ENCODE measurements around the gene AKAP3. TPM values are rescaled to one million over a fixed set of nuclear protein-coding genes. Genes with fewer than 3 reads are reported as not detected.

AKAP3 gene
- total RNA-seq, 1 experiment from 2014 or later, result 0.65 TPM

GRCh38 chr12:4584281-4584680 lies 64.6 kb downstream of the AKAP3 start:
- H3K9me3 ChIP-seq (replicated peaks), result no peaks in the 10 kb centered on the region
- H3K4me3 ChIP-seq, result no peak overlapping the region
- no peaks in the 10 kb centered on the region for H3K36me3 ChIP-seq
- no peak overlapping the region for H3K27ac ChIP-seq
- H3K27me3 ChIP-seq, result 0 out of 2 replicates have a peak, but pooled peaks cover 3% of the 10 kb centered on the region
- DNase-seq, result no peak
- no peaks in the 10 kb centered on the region for H3K4me1 ChIP-seq

GRCh38 chr12:4580281-4580688 lies 68.6 kb downstream of the AKAP3 start:
- Histone ChIP-seq H3K9me3 (replicated peaks) (no peaks in the 10 kb centered on the region), H3K4me3 (no peak overlapping the region), H3K36me3 (no peaks in the 10 kb centered on the region), H3K4me1 (no peaks in the 10 kb centered on the region), H3K27ac (no peak overlapping the region), H3K27me3 (0 out of 2 replicates have a peak, but pooled peaks cover 3% of the 10 kb centered on the region)
- no peak for DNase-seq

GRCh38 chr12:4579305-4580102 lies 69.3 kb downstream of the AKAP3 start:
- no peaks in the 10 kb centered on the region for H3K4me1 ChIP-seq
- H3K4me3 ChIP-seq, result no peak overlapping the region
- H3K27ac ChIP-seq, result no peak overlapping the region
- 0 out of 2 replicates have a peak, but pooled peaks cover 3% of the 10 kb centered on the region for H3K27me3 ChIP-seq
- no peaks in the 10 kb centered on the region for H3K36me3 ChIP-seq
- H3K9me3 ChIP-seq (replicated peaks), result no peaks in the 10 kb centered on the region
- DNase-seq, result peak in 1 of 2 experiments; percentile 25

- no peaks in the 10 kb centered on the region for H3K27me3 ChIP-seq
- no peak overlapping the region for H3K27ac ChIP-seq
- DNase-seq, result no peak
- H3K36me3 ChIP-seq, result peaks cover 3% of the 10 kb centered on the region
- H3K4me3 ChIP-seq, result no peak overlapping the region
- no peaks in the 10 kb centered on the region for H3K9me3 ChIP-seq (replicated peaks)
- H3K4me1 ChIP-seq, result no peaks in the 10 kb centered on the region
Measured at GRCh38 chr12:4572680-4573079, 76.2 kb downstream of the AKAP3 start.

- H3K27me3 ChIP-seq, result no peaks in the 10 kb centered on the region
- DNase-seq, result no peak
- H3K4me1 ChIP-seq, result no peaks in the 10 kb centered on the region
- no peaks in the 10 kb centered on the region for H3K9me3 ChIP-seq (replicated peaks)
- H3K27ac ChIP-seq, result no peak overlapping the region
- no peak overlapping the region for H3K4me3 ChIP-seq
- peaks cover 3% of the 10 kb centered on the region for H3K36me3 ChIP-seq
Measured at GRCh38 chr12:4569261-4569660, 79.6 kb downstream of the AKAP3 start.

GRCh38 chr12:4567073-4567881 lies 81.6 kb downstream of the AKAP3 start:
- Histone ChIP-seq H3K27me3 (no peaks in the 10 kb centered on the region), H3K9me3 (replicated peaks) (no peaks in the 10 kb centered on the region), H3K4me3 (no peak overlapping the region), H3K4me1 (no peaks in the 10 kb centered on the region), H3K27ac (no peak overlapping the region), H3K36me3 (peaks cover 3% of the 10 kb centered on the region)
- DNase-seq, result no peak

GRCh38 chr12:4566474-4566873 lies 82.4 kb downstream of the AKAP3 start:
- Histone ChIP-seq H3K9me3 (replicated peaks) (no peaks in the 10 kb centered on the region), H3K27ac (no peak overlapping the region), H3K4me1 (no peaks in the 10 kb centered on the region), H3K27me3 (no peaks in the 10 kb centered on the region), H3K4me3 (no peak overlapping the region), H3K36me3 (peaks cover 7% of the 10 kb centered on the region)
- no peak for DNase-seq

Other genes with a start within 250 kb of the AKAP3 start
- not detected in 2 replicates for gene FGF6, start 203.2 kb downstream of the AKAP3 start, total RNA-seq (2014; rRNA removed; shearing (Covaris generic))
- 63.1 and 75.4 TPM in 2 replicates for gene RAD51AP1, start 110.2 kb downstream of the AKAP3 start, total RNA-seq (2014; rRNA removed; shearing (Covaris generic))
- 25.1 and 26.1 TPM in 2 replicates for gene DYRK4, start 86.8 kb downstream of the AKAP3 start, total RNA-seq (2014; rRNA removed; shearing (Covaris generic))
- gene NDUFA9, start 63 bp upstream of the AKAP3 start, total RNA-seq (2014; rRNA removed; shearing (Covaris generic)), result 103 and 125 TPM in 2 replicates
- gene GALNT8, start 71.3 kb upstream of the AKAP3 start, total RNA-seq (2014; rRNA removed; shearing (Covaris generic)), result 0.10 TPM in 1 of 2 replicates, not detected in the other